GM19468 (cell line): ENCODE data around the gene UBE2E3.
"Not testable (repeated sequence)": the region's sequence is repeated elsewhere in the genome, so short reads cannot be mapped to it uniquely, and the experiment has no call there.

Experiments used
- ATAC-seq: cut with Tn5 transposase; IDR thresholded peaks from one replicate; pipeline ENCODE4 v1.9.1; 2021; ENCODE audit warnings: mild to moderate bottlenecking, moderate library complexity, moderate number of reproducible peaks; ENCODE audit not compliant: unreplicated experiment; ENCODE audit errors: extremely low read depth

UBE2E3 gene

GRCh38 chr2:181021199-181021789, 40.9 kb downstream of the UBE2E3 start:
- ATAC-seq = no peak

GRCh38 chr2:181022652-181023051, 42.2 kb downstream of the UBE2E3 start:
- ATAC-seq = no peak

GRCh38 chr2:181025004-181025403, 44.6 kb downstream of the UBE2E3 start:
- no peak for ATAC-seq

GRCh38 chr2:181036445-181036844, 56.0 kb downstream of the UBE2E3 start:
- peak; percentile 24 for ATAC-seq

- peak; percentile 59 for ATAC-seq
These were observed 56.6 kb downstream of the UBE2E3 start for GRCh38 chr2:181036848-181037603.

- ATAC-seq = no peak
These were observed 57.5 kb downstream of the UBE2E3 start for GRCh38 chr2:181037922-181038321.

- no peak for ATAC-seq
These were observed 58.4 kb downstream of the UBE2E3 start for GRCh38 chr2:181038796-181039195.

- not testable (repeated sequence) for ATAC-seq
These were observed 60.4 kb downstream of the UBE2E3 start for GRCh38 chr2:181040839-181041238.

GRCh38 chr2:181041661-181042060, 61.3 kb downstream of the UBE2E3 start:
- ATAC-seq = no peak

- no peak for ATAC-seq
These were observed 62.3 kb downstream of the UBE2E3 start for GRCh38 chr2:181042706-181043105.

GRCh38 chr2:181046833-181047232, 66.4 kb downstream of the UBE2E3 start:
- ATAC-seq = no peak

- ATAC-seq = no peak
These were observed 67.4 kb downstream of the UBE2E3 start for GRCh38 chr2:181047829-181048228.

- ATAC-seq = no peak
These were observed 71.6 kb downstream of the UBE2E3 start for GRCh38 chr2:181051861-181052522.

- ATAC-seq = no peak
These were observed 72.1 kb downstream of the UBE2E3 start for GRCh38 chr2:181052523-181052891.

- ATAC-seq = no peak
These were observed 73.9 kb downstream of the UBE2E3 start for GRCh38 chr2:181054256-181054655.

- no peak for ATAC-seq
These were observed 74.4 kb downstream of the UBE2E3 start for GRCh38 chr2:181054843-181055242.

GRCh38 chr2:181058378-181059269, 78.2 kb downstream of the UBE2E3 start:
- ATAC-seq = no peak

GRCh38 chr2:181063696-181064095, 83.3 kb downstream of the UBE2E3 start:
- ATAC-seq = no peak

- no peak for ATAC-seq
These were observed 85.1 kb downstream of the UBE2E3 start for GRCh38 chr2:181065458-181065857.

GRCh38 chr2:181066333-181066732, 85.9 kb downstream of the UBE2E3 start:
- ATAC-seq = no peak
